Lung (tissue), 13 donors: ENCODE data around the gene BEST4. TPM values are rescaled to one million over a fixed set of nuclear protein-coding genes. Genes with fewer than 3 reads are reported as not detected.

Experiments
- ATAC-seq: fragments of 200-7000 bp; cut with Tn5 transposase; one replicate; pipeline ENCODE4 v1.9.1; 2020; ENCODE audit warnings: moderate number of reproducible peaks; ENCODE audit not compliant: insufficient read depth, low FRiP score
- DNase-seq, 3 donors: peaks; one replicate each; pipeline ENCODE4 v3.0.0-alpha.2; 2013 to 2017
- H3K27ac ChIP-seq, 2 donors: one replicate each; pipeline ENCODE4 v1.5.1; 2013; ENCODE audit warnings: mild to moderate bottlenecking in 2 of 2, moderate library complexity in 2 of 2, control low read depth in 1 of 2, inconsistent platforms in 1 of 2, low read depth in 1 of 2, low read length in 1 of 2
- H3K27me3 ChIP-seq, 3 donors: one replicate each; pipeline ENCODE4 v1.5.1; 2013; ENCODE audit warnings: low read length in 2 of 3; ENCODE audit not compliant: control insufficient read depth in 3 of 3, insufficient read depth in 3 of 3
- H3K36me3 ChIP-seq, 4 donors: one replicate each; pipeline ENCODE4 v1.5.1; 2013; ENCODE audit warnings: low read length in 4 of 4, mild to moderate bottlenecking in 1 of 4, moderate library complexity in 1 of 4; ENCODE audit not compliant: control insufficient read depth in 4 of 4, insufficient read depth in 4 of 4
- H3K4me1 ChIP-seq, 5 donors: one replicate each; pipeline ENCODE4 v1.5.1; 2013; ENCODE audit warnings: low read length in 5 of 5, mild to moderate bottlenecking in 2 of 5, moderate library complexity in 1 of 5; ENCODE audit not compliant: control insufficient read depth in 5 of 5, insufficient read depth in 5 of 5
- H3K4me3 ChIP-seq: one replicate; pipeline ENCODE4 v1.5.1; 2013; ENCODE audit warnings: mild to moderate bottlenecking, control low read depth, moderate library complexity
- H3K9ac ChIP-seq, 2 donors: one replicate each; pipeline ENCODE4 v1.5.1; 2013; ENCODE audit warnings: low read length in 2 of 2, control low read depth in 1 of 2; ENCODE audit not compliant: insufficient read depth in 1 of 2
- H3K9me3 ChIP-seq, 4 donors: one replicate each; pipeline ENCODE4 v1.5.1; 2013; ENCODE audit warnings: low read length in 3 of 4, mild to moderate bottlenecking in 1 of 4, moderate library complexity in 1 of 4; ENCODE audit not compliant: control insufficient read depth in 4 of 4, insufficient read depth in 3 of 4
- CTCF ChIP-seq: IDR thresholded peaks from 2 replicates; pipeline ENCODE4 v1.5.1; 2012; ENCODE audit warnings: mild to moderate bottlenecking; ENCODE audit errors: control extremely low read depth, extremely low read depth
- WGBS, 2 donors: extraction: QIAGEN DNeasy Blood & Tissue Kit; methylation state at CpG; one replicate each; pipeline ENCODE4 v1.1.7; 2013; 5-methylcytosine and 5-hydroxymethylcytosine counted together
- polyA plus RNA-seq, 2 donors: library from polyadenylated mRNA; stranded (reverse); fragments of 200-250 nt; gene quantifications; one replicate each; pipeline ENCODE4 v1.2.1, GENCODE V29; 2013
- small RNA-seq: library from RNA; depleted of rRNA; stranded (forward); fragments of <200 nt; gene quantifications from one replicate; pipeline ENCODE3, GENCODE V24; 2014; ENCODE audit warnings: low replicate concordance
- total RNA-seq, 2 donors: library from RNA; depleted of rRNA in 1 of 2; stranded (reverse); fragments of >200 nt in 1 of 2; gene quantifications; one replicate each; pipeline ENCODE4 v1.2.1, GENCODE V29; 2014 to 2021
- donor health status: control.
- donor health status: control.
- donor health status: Bipolar disorder and iron deficiency.
- donor health status: healthy.
- donor health status: DM: yes; HTN: yes; CAD: no.

Gene BEST4
- total and polyA plus RNA-seq, 4 donors = 0.23 to 1.4 (median 0.56) TPM

DNA sequence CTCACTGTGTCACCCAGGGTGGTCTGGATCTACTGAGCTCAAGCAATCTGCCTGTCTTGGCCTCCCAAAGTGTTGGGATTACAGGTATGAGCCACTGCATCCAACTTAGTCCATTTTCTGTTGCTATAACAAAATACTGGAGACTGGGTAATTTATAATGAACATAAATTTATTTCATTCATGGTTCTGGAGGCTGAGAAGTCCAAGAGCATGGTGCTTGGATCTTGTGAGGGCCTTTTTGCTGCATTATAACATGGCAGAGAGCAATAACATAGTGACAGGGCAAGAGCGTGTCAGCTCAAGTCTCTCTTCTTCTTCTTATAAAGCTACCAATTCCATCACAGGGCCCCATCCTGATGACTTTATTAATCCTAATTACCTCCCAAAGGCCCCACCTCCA lies 52.0 kb downstream of the BEST4 start:
- no peak for ATAC-seq
- H3K36me3 ChIP-seq = no peaks in the 10 kb centered on the region
- 98 to 100% methylated on average over 1 of the region's 1 CpG for WGBS, 2 donors

GRCh38 chr1:44733784-44734183 lies 54.2 kb downstream of the BEST4 start:
- ATAC-seq = no peak
- no peaks in the 10 kb centered on the region for H3K36me3 ChIP-seq

More for the DNA sequence above, 52.0 kb downstream of the BEST4 start:
- Histone ChIP-seq H3K27me3 (no peaks in the 10 kb centered on the region), H3K4me3 (no peak overlapping the region), H3K4me1 (peaks cover 3 to 12% (median 4%) of the 10 kb centered on the region in 5 donors), H3K9me3 (no peaks in the 10 kb centered on the region), H3K27ac (no peak overlapping the region), H3K9ac (no peak overlapping the region)
- no peak for TF ChIP-seq CTCF
- no peak for DNase-seq

More at GRCh38 chr1:44733784-44734183, 54.2 kb downstream of the BEST4 start:
- Histone ChIP-seq H3K4me1 (peaks cover 0 to 7% (median 0%) of the 10 kb centered on the region in 5 donors), H3K4me3 (no peak overlapping the region), H3K9me3 (no peaks in the 10 kb centered on the region), H3K27me3 (no peaks in the 10 kb centered on the region), H3K9ac (no peak overlapping the region), H3K27ac (no peak overlapping the region)
- WGBS, 2 donors = 81 to 83% methylated on average over 1 of the region's 1 CpG
- TF ChIP-seq CTCF = no peak
- DNase-seq = no peak

Small RNAs within 50 kb of the gene (small RNA-seq; reads per million reads assigned to genes)
- 98.3 reads per million, percentile 98 among the genes with 10 or more reads in this experiment for gene SNORD38A
- gene SNORD38B = not detected
- gene SNORD46 = 2,945 reads per million, percentile 100 among the genes with 10 or more reads in this experiment
- not detected for gene SNORD55

Other genes with a start within 250 kb of the BEST4 start
- gene TMEM53, start 113.7 kb downstream of the BEST4 start, total RNA-seq = 10 to 100 TPM in 1 of 2 donors, 1 to 10 TPM in 1; 7.1 to 26.4 TPM
- gene TMEM53, start 113.7 kb downstream of the BEST4 start, polyA plus RNA-seq = 10 to 100 TPM; 16.2 to 20.6 TPM
- gene ARMH1, start 113.5 kb downstream of the BEST4 start, total RNA-seq = 10 to 100 TPM in 1 of 2 donors, 1 to 10 TPM in 1; 9.7 to 16.7 TPM
- gene ARMH1, start 113.5 kb downstream of the BEST4 start, polyA plus RNA-seq = 10 to 100 TPM; 26.0 to 35.3 TPM
- gene RNU5D-1, start 57.0 kb downstream of the BEST4 start, total RNA-seq = not detected
- not detected for gene RNU5D-1, start 57.0 kb downstream of the BEST4 start, polyA plus RNA-seq
- gene KIF2C, start 48.3 kb downstream of the BEST4 start, total RNA-seq = 1 to 10 TPM; 1.5 to 3.5 TPM
- gene KIF2C, start 48.3 kb downstream of the BEST4 start, polyA plus RNA-seq = 1 to 10 TPM; 1.5 to 2.7 TPM
- gene RPS8, start 12.6 kb downstream of the BEST4 start, total RNA-seq = 1,000 to 10,000 TPM; 1,445 to 1,832 TPM
- 1,000 to 10,000 TPM; 1,551 to 3,558 TPM for gene RPS8, start 12.6 kb downstream of the BEST4 start, polyA plus RNA-seq
- gene PLK3, start 12.2 kb upstream of the BEST4 start, total RNA-seq = 10 to 100 TPM; 16.9 to 45.3 TPM
- 10 to 100 TPM; 28.7 to 78.5 TPM for gene PLK3, start 12.2 kb upstream of the BEST4 start, polyA plus RNA-seq
- gene DYNLT4, start 19.2 kb upstream of the BEST4 start, total RNA-seq = 10 to 100 TPM in 1 of 2 donors, 1 to 10 TPM in 1; 1.7 to 13.0 TPM
- gene DYNLT4, start 19.2 kb upstream of the BEST4 start, polyA plus RNA-seq = 1 to 10 TPM; 2.3 to 6.1 TPM
- gene BTBD19, start 20.4 kb upstream of the BEST4 start, total RNA-seq = 10 to 100 TPM in 1 of 2 donors, 1 to 10 TPM in 1; 7.0 to 20.0 TPM
- 10 to 100 TPM in 1 of 2 donors, 1 to 10 TPM in 1; 5.6 to 13.8 TPM for gene BTBD19, start 20.4 kb upstream of the BEST4 start, polyA plus RNA-seq
- gene PTCH2, start 55.1 kb upstream of the BEST4 start, total RNA-seq = 1 to 10 TPM in 1 of 2 donors, under 1 TPM in 1; 0.94 to 1.7 TPM
- gene PTCH2, start 55.1 kb upstream of the BEST4 start, polyA plus RNA-seq = under 1 TPM; 0.37 TPM
- 10 to 100 TPM; 18.8 to 26.1 TPM for gene EIF2B3, start 198.4 kb upstream of the BEST4 start, total RNA-seq
- gene EIF2B3, start 198.4 kb upstream of the BEST4 start, polyA plus RNA-seq = 10 to 100 TPM; 14.9 to 25.0 TPM
- 10 to 100 TPM; 21.9 to 46.7 TPM for gene HECTD3, start 223.2 kb upstream of the BEST4 start, total RNA-seq
- 10 to 100 TPM; 26.2 to 35.9 TPM for gene HECTD3, start 223.2 kb upstream of the BEST4 start, polyA plus RNA-seq
- 10 to 100 TPM; 65.8 to 71.6 TPM for gene UROD, start 224.1 kb upstream of the BEST4 start, total RNA-seq
- 10 to 100 TPM; 82.4 to 85.9 TPM for gene UROD, start 224.1 kb upstream of the BEST4 start, polyA plus RNA-seq